ENCODE results near the gene RPUSD3. TPM values are rescaled to one million over a fixed set of nuclear protein-coding genes. Genes with fewer than 3 reads are reported as not detected.
A peak's percentile ranks its signal among the peaks of the same experiment; 100 is the strongest.

Gene RPUSD3
- total RNA-seq, 1 donor from 2014 or later, result 27.8 TPM

DNA sequence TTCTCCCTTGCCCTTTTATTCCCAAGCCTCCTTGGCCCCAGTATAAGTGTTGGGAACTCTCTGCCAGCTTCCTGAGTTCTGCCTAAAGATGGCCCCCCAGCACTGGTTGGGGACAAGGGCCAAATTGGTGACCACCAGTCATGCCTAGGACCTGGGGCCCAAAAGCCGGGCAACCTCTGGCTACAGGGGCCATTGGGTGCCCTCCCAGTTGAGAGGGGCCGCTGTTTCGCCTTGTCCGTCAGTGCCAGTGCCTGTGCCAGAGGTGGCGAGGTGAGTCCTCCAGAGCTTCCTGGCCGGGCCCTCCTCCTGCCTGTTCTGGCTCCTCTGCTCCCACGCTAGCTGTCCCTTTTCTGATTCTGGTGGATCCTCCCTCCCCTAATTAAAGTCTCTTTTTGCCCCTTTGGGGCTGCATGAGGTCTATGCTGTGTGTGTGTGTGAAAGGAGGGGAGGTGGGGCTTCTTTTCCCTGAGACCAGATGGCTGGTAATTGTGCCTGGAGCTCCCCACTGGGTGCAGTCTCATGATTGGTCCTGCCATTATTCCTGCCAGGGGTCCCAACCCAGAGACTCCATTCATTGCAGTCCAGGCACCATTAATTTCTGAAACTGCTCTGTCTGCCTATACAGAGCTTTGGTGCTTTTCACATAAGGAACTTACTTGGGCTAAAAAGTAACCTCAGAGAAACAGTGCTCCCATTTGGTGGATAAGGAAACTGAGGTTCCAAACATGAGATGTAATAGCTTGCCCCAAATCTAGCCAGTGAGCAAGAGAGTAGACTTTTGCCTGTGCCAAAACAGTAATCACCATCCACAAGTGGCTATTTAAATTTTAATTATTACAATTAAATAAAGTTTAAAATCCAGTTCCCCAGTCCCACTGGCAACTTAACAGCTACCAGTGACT is 36.9 kb downstream of the RPUSD3 start:
- no peak for DNase-seq (ENCODE audit: low read depth, low spot score)

DNA sequence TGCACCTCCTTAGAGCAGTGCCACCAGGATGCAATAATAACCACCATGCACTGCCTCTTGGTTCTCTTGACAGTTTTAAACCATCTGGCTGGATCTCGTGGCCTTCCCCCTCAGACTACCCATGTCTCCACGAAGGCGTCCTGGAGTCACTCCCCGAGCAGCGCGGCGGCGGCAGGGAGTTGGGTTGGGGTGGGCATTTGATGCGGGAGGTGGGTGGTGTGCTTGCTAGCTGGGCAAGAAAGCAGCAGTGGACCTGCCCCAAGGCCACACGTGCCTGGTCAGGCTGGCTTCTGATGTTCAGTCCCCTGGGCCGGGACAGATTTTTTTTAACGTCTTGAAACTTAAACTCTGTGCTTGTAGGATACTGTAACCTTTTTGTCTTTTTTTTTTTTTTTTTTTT is 37.7 kb downstream of the RPUSD3 start:
- no peak for DNase-seq (ENCODE audit: low read depth, low spot score)

DNA sequence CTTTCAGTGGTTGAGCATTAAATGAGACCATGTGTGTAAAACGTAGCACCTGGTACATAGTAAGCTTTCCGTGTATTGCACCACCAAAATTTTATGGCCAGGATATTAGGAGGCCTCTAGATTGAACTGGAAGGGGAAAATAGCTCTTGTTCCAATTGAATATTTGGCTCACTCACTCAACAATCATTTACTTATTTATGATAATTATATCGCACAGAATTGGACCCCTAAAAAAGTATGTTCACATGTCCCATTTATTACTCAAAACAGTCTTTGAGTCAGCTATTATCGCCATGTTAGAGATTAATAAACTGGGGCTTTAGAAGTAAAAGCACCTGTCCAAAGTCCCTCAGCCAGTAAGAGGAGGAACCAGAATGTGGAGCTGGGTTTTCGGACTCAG is 38.8 kb downstream of the RPUSD3 start:
- DNase-seq (ENCODE audit: low read depth, low spot score), result no peak

DNA sequence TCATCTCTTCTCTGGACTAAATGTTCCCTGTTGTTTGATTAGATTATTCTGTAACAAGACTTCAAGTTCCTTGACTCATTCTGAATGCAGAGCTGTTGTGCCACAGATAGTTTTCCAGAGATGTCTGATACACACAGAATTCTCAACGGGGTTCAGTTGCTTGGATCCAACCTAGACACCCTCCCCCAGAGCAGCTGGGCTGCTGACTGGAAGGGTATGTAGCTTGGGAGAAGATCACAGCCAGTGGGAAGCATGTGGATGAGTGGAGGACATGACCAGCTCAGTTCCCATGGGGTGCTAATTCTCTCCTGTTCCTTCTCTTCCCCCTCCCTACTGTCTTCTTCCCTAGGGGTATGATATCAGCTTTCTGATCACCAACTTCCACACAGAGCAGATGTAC is 40.3 kb downstream of the RPUSD3 start:
- no peak for DNase-seq (ENCODE audit: low read depth, low spot score)

DNA sequence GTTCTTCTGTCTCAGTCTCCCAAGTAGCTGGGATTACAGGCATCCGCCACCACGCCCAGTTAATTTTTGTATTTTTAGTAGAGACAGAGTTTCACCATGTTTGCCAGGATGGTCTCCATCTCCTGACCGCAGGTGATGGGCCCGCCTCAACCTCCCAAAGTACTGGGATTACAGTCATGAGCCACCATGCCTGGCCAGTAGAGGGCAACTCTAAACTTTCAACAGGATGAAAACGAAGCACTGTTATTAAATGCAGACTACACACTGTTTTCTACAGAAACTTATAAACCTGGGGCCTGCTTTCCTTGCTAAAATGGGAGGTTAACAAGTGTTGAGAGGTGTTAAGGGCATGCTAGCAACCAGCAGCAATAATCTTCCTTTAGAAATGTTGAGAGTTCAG is 43.3 kb downstream of the RPUSD3 start:
- DNase-seq (ENCODE audit: low read depth, low spot score), result no peak

DNA sequence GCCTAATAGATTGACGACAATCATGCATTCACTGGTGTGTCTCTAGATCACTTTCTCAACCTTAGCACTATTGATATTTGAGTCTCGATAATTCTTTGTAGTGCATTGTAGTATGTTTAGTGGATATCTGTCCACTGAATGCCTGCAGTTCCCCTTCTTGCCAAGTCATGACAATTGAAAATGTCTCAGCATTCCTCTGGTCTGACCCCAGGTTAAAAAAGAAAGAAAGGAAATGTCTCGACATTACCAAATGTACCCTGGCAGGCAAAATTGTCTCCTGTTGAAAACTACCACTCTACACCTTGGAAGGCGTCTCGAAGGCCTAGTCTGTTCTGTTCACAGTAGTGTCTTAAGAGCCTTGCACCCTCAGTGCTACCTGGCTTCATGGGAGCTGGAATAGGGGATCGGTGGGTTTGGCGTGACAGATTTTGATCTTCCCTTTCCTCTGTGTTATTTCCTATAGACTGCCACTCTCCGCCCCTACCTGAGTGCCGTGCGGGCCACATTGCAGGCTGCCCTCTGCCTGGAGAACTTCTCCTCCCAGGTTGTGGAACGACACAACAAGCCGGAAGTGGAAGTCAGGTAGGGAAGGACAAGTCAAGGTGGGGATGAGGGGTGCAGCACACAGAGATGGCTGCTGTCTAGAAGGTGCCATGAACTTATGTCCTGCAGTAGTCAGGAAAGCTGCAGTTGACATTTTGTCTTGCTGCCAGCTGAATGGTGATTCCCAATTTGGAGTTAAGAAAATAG is 46.4 kb downstream of the RPUSD3 start:
- no peak for DNase-seq (ENCODE audit: low read depth, low spot score)

DNA sequence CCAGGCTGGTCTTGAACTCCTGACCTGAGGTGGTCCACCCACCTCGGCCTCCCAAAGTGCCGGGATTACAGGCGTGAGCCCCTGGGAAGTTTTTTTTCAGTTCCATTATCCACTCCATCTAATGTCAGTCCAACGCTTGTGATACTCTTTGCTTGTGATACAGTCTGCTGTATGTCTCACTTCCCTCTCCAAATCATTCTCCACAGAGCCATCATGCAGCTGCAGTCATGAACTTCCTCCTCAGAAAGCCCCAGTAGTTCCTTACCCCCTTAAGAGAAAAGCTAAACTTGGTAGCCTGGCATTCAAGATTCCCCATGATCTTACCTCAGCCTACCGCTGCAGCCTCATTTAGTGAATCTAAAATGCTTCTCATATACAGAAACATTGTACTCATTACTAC is 48.6 kb downstream of the RPUSD3 start:
- DNase-seq (ENCODE audit: low read depth, low spot score), result no peak

DNA sequence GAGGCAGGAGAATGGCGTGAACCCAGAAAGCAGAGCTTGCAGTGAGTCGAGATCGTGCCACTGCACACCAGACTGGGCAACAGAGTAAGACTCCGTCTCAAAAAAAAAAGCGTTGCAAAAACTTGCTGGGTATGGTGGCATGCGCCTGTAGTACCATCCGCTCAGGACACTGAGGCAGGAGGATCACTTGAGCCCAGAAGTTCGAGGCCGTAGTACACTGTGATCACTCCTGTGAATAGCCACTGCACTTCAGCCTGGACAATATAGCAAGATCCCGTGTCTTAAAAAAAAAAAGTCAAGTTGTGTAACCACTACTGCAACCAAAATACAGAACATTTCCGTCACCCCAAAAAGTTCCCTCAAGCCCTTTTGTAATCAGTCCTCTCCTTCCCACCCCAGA is 49.4 kb downstream of the RPUSD3 start:
- DNase-seq (ENCODE audit: low read depth, low spot score), result no peak

DNA sequence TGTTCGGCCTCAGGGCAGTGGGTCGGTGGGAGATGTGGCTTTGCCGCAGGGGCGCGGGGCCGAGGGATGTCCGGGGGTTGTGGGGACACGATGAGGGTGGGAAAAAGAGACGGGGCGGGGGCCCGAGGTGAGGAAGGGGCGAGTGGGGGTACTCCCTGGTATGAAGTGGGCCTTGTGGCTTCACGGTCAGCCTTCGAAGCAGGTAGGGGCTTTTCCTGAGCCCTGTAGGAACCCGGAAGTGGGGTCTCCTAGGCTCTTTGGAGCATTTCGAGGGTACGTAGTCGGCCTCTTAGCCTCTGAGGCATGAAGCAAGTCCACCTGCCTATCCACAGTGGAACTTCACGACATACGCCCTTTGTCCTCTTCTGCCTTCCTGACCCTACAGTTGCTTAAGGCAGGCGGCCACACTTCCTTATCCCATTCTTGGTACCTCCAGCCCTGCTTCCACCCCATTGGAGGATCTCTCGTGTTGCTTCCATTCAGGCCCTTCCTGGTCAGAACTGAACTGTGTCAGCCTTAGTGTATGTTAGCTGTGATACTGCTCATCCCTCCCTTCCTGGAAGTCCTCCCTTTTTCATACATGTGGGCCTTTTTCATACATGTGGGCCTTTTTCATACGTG is 50.5 kb downstream of the RPUSD3 start:
- DNase-seq (ENCODE audit: low read depth, low spot score), result no peak

DNA sequence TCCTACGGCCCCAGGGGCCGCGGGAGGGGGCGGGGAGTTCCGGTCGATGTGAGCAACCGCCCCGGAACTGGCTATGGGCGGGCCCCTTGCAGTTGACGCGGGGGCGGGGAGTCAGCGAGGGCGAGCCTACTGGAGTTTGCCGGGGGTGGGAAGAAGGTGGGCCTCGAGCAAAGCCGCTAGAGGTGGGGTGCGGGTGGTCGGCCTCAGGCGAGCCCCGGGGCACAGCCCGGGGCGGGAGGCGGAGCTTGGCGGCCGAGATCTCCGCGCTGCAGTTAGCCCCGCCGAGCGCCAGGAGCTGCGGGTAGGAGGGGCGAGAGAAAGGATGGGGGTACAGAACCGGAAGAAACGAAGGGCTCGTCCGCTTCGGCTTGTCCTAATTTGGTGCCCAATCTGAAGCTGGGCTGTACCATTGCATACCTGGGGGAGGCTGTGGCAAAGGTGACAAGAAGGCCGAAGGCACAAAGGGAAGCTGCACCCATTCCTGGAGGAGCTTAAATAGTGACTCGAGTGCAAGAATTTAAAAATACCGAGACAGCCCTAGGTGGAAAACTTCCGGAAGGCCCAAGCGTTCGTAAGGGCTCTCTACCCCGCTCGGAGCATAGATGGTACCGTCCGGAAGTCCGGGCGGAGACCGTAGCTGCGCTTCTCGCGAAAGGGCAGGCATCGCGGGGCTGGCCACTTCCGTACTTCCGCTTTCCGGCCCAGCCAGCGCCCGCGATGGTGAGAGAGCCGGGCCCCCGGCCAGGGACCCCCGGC is 51.2 kb downstream of the RPUSD3 start, which contains the start of the genes ARPC4 and TADA3:
TSS of gene ARPC4 (plus strand) at position 678 of the 756 bp plus-strand sequence. CDS start at position 718, 40 bp downstream.
TSS of gene TADA3 (minus strand) at position 69 of the 756 bp plus-strand sequence. CDS start 1,007 bp downstream, outside the sequence.
- DNase-seq (ENCODE audit: low read depth, low spot score), result peak; percentile 85

DNA sequence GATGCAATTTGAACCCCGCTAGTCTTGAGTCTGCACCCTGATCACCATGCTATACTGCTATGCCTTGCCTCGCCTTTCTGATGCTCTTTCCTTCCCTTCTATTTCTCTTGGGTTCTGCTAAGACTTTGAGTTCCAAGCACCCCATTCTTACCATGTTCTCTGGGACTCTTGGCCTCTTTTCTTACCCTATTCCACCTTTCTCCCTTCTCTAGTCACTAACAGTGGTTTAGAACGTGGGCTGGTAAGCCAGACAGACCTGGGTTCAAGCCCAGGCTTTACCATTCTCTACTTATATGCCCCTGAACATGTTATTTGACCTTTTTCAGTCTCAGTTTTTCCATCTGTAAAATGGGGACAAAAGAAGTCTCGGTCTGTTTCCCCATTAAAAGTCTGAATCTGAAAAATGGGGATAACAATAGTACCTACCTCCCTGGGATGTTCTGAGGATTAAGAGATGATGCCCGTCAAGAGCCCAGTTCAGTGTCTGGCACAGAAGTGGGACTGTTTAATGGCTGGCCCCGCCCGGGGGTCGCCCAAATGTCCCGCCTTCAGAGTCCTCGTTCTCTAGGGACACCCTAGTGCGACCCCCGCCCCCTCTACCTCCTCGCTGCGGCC is 51.9 kb downstream of the RPUSD3 start:
- no peak for DNase-seq (ENCODE audit: low read depth, low spot score)

DNA sequence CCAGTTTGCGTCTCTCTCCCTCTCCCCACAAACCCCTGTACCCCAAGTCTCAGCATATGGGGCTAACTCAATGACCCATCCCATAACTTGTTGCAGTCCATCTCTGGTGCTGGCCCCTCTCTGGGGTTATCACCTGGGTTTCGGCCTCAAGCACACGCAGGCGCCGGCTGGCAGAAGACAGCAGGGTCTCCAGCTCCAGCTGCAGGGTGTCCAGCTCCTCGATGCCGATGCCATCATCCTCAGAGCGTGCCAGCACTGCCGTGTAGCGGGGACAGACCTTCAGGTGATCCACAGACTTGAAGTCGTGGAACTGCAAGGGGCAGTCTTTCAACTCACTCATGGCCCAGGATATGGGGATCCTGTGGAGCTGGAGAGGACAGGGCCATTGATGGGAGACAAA is 52.7 kb downstream of the RPUSD3 start:
- no peak for DNase-seq (ENCODE audit: low read depth, low spot score)

Other genes with a start within 250 kb of the RPUSD3 start
- 45.9 and 56.3 TPM in 2 replicates for gene MTMR14, start 194.5 kb downstream of the RPUSD3 start, total RNA-seq
- not detected in 2 replicates for gene CPNE9, start 140.2 kb downstream of the RPUSD3 start, total RNA-seq
- gene BRPF1, start 112.3 kb downstream of the RPUSD3 start, total RNA-seq, result 20.7 and 22.6 TPM in 2 replicates
- 18.6 and 19.7 TPM in 2 replicates for gene OGG1, start 94.1 kb downstream of the RPUSD3 start, total RNA-seq
- 46.7 and 50.6 TPM in 2 replicates for gene CAMK1, start 74.1 kb downstream of the RPUSD3 start, total RNA-seq
- gene TADA3, start 51.5 kb downstream of the RPUSD3 start, total RNA-seq, result 30.2 and 37.3 TPM in 2 replicates
- 287 and 389 TPM in 2 replicates for gene ARPC4, start 50.9 kb downstream of the RPUSD3 start, total RNA-seq
- 7.1 and 7.4 TPM in 2 replicates for gene TTLL3, start 33.7 kb downstream of the RPUSD3 start, total RNA-seq
- not detected in 2 replicates for gene CIDEC, start 36.2 kb upstream of the RPUSD3 start, total RNA-seq
- 29.0 and 35.3 TPM in 2 replicates for gene JAGN1, start 46.6 kb upstream of the RPUSD3 start, total RNA-seq
- gene IL17RE, start 58.8 kb upstream of the RPUSD3 start, total RNA-seq, result 0.07 and 0.14 TPM in 2 replicates
- 18.3 and 18.7 TPM in 2 replicates for gene IL17RC, start 73.1 kb upstream of the RPUSD3 start, total RNA-seq
- gene CRELD1, start 89.8 kb upstream of the RPUSD3 start, total RNA-seq, result 29.1 and 41.7 TPM in 2 replicates
- 0.88 and 1.1 TPM in 2 replicates for gene PRRT3, start 108.4 kb upstream of the RPUSD3 start, total RNA-seq
- gene EMC3, start 142.8 kb upstream of the RPUSD3 start, total RNA-seq, result 44.2 and 100 TPM in 2 replicates
- gene FANCD2, start 182.4 kb upstream of the RPUSD3 start, total RNA-seq, result 22.0 and 34.0 TPM in 2 replicates

All from pulmonary artery endothelial cell (primary cell).